K562 (cell line): ENCODE measurements around the gene SMAP2. TPM values are rescaled to one million over a fixed set of nuclear protein-coding genes. Genes with fewer than 3 reads are reported as not detected.
A peak's percentile ranks its signal among the peaks of the same experiment; 100 is the strongest.

Experiments
- CBX3 ChIP-seq, 2 experiments: IDR thresholded peaks; 1 replicate in 1 of 2; 2 replicates in 1 of 2; pipeline ENCODE4 v1.6.1; 2012; ENCODE audit warnings: inconsistent platforms in 2 of 2, low read length in 2 of 2, borderline replicate concordance in 1 of 2, control low read depth in 1 of 2
- CHD4 ChIP-seq: fragments of 200-600 bp; sonication (generic); IDR thresholded peaks from 3 replicates; pipeline ENCODE4 v1.6.1; 2012; ENCODE audit warnings: low read depth, mild to moderate bottlenecking, mixed read lengths, low read length, inconsistent platforms; ENCODE audit not compliant: insufficient read depth, insufficient replicate concordance, poor library complexity, severe bottlenecking
- CREB3 ChIP-seq: fragments of 450-650 bp; conservative IDR thresholded peaks from 2 replicates; pipeline ENCODE4 v1.6.1; 2016; ENCODE audit warnings: missing genetic modification characterization, low read depth, mild to moderate bottlenecking, missing compliant biosample characterization, moderate library complexity
- EZH2 ChIP-seq: IDR thresholded peaks from 2 replicates; pipeline ENCODE4 v1.6.1; 2012; ENCODE audit warnings: low read depth, mild to moderate bottlenecking, inconsistent platforms, low read length, borderline replicate concordance
- FOS ChIP-seq: IDR thresholded peaks from 3 replicates; pipeline ENCODE4 v1.6.1; 2011; ENCODE audit not compliant: insufficient read length; ENCODE audit errors: extremely low read depth
- KAT7 ChIP-seq: sonication (generic); formaldehyde crosslinking; IDR thresholded peaks from 2 replicates; pipeline ENCODE4 v1.8.0; 2022; ENCODE audit warnings: missing genetic modification reagents, mild to moderate bottlenecking, borderline replicate concordance
- MCM2 ChIP-seq: fragments of 450-650 bp; IDR thresholded peaks from 2 replicates; pipeline ENCODE4 v1.6.1; 2017; ENCODE audit warnings: low read depth, mild to moderate bottlenecking
- MCM7 ChIP-seq, 2 experiments: fragments of 450-650 bp; IDR thresholded peaks; 2 replicates each; pipeline ENCODE4 v1.6.1; 2016 to 2018
- PRDM10 ChIP-seq: fragments of 450-650 bp; IDR thresholded peaks from 2 replicates; pipeline ENCODE4 v1.6.1; 2018; ENCODE audit not compliant: partially characterized antibody
- RBM34 ChIP-seq: fragments of 200-400 bp; formaldehyde crosslinking; IDR thresholded peaks from 2 replicates; pipeline ENCODE4 v1.6.1; 2018; ENCODE audit warnings: low read length, borderline replicate concordance; ENCODE audit not compliant: insufficient read depth
- SRSF7 ChIP-seq: fragments of 200-400 bp; formaldehyde crosslinking; optimal IDR thresholded peaks from 2 replicates; pipeline ENCODE3; 2017; ENCODE audit warnings: mild to moderate bottlenecking, low read depth, low read length
- TEAD2 ChIP-seq: fragments of 450-650 bp; IDR thresholded peaks from 2 replicates; pipeline ENCODE4 v1.6.1; 2016; ENCODE audit warnings: missing genetic modification characterization, control low read depth, missing compliant biosample characterization
- TEAD4 ChIP-seq, 2 experiments: sonication (generic) in 1 of 2; formaldehyde crosslinking in 1 of 2; IDR thresholded peaks; 2 replicates each; pipeline versions ENCODE4 v1.6.1 to v1.8.0; 2012 to 2022; ENCODE audit warnings: borderline replicate concordance in 1 of 2, inconsistent platforms in 1 of 2, low read length in 1 of 2, mild to moderate bottlenecking in 1 of 2, missing genetic modification reagents in 1 of 2
- XRCC5 ChIP-seq: fragments of 200-400 bp; formaldehyde crosslinking; IDR thresholded peaks from 2 replicates; pipeline ENCODE4 v1.6.1; 2017; ENCODE audit warnings: low read depth, mild to moderate bottlenecking, low read length
- ZKSCAN8 ChIP-seq: fragments of 200-800 bp; sonication (Bioruptor generic); IDR thresholded peaks from 2 replicates; pipeline ENCODE4 v1.6.1; 2016; ENCODE audit warnings: missing genetic modification characterization, missing compliant biosample characterization
- ZNF282 ChIP-seq: sonication (generic); formaldehyde crosslinking; IDR thresholded peaks from 2 replicates; pipeline ENCODE4 v1.8.1; 2023; ENCODE audit warnings: missing genetic modification reagents
- ZNF445 ChIP-seq: fragments of 250-450 bp; sonication (Bioruptor Pico); IDR thresholded peaks from 2 replicates; pipeline ENCODE4 v1.4.0; 2020; ENCODE audit warnings: low read depth, mild to moderate bottlenecking, moderate library complexity
- polyA plus RNA-seq, 8 experiments: library from polyadenylated mRNA; depleted of rRNA in 4 of 8; stranded (reverse) in 5 of 8; unstranded in 3 of 8; fragments of >200 nt; fragmentation: Nextera tagmentation in 2 of 8; fragmentation: Illumina TruSeq in 1 of 8; extraction: Ambion mirVana in 2 of 8; extraction: Trizol in 1 of 8; gene quantifications; 2 replicates each; pipeline versions ENCODE4 v1.2.1 to v1.2.3, GENCODE V29; 2011 to 2014; ENCODE audit warnings: inconsistent platforms in 1 of 8, missing spikeins in 1 of 8
- total RNA-seq, 7 experiments: library from RNA; depleted of rRNA in 6 of 7; stranded (reverse); fragments of >200 nt in 6 of 7; fragmentation: Illumina TruSeq in 2 of 7; extraction: Trizol in 2 of 7; gene quantifications; 2 replicates each; pipeline versions ENCODE4 v1.2.1 to v1.2.3, GENCODE V29; 2011 to 2021; ENCODE audit warnings: low replicate concordance in 1 of 7
- TF ChIP-seq, protein P1 (sequence below): sonication (generic); formaldehyde crosslinking; IDR thresholded peaks from 2 replicates; pipeline ENCODE4 v1.8.0; 2022; ENCODE audit warnings: mild to moderate bottlenecking, missing genetic modification reagents
- TF ChIP-seq, protein P2 (sequence below): fragments of 450-650 bp; formaldehyde crosslinking; IDR thresholded peaks from 2 replicates; pipeline ENCODE4 v1.4.0; 2020; ENCODE audit warnings: mild to moderate bottlenecking, moderate library complexity

The SMAP2 gene
- total and polyA plus RNA-seq, 9 of the 15 experiments (the other 6 are each of a cell fraction or from before 2014, with no cell fraction given) = 38.7 to 212 (median 94.1) TPM

- peak; percentile 70 for TF ChIP-seq PRDM10
- no peak for TF ChIP-seq KAT7 (CRISPR knock-in tag)
- TF ChIP-seq MCM7 (IDR thresholded peaks at IDR 0.05) = no peak; a peak in 1 of 4 replicates
- TF ChIP-seq SRSF7 = no peak
- TF ChIP-seq ZNF445 (CRISPR knock-in tag) = no peak
- no peak for TF ChIP-seq CHD4
- TF ChIP-seq RBM34 = no peak
- no peak for TF ChIP-seq TEAD2 (tag)
- TF ChIP-seq TEAD4 (IDR thresholded peaks at IDR 0.05; ENCODE audit: low read length) = peak; percentile 71
- no peak for TF ChIP-seq TEAD4 (CRISPR knock-in tag; IDR thresholded peaks at IDR 0.05; ENCODE audit: borderline replicate concordance)
- no peak; a peak in 1 of 3 replicates for TF ChIP-seq CBX3 (IDR thresholded peaks at IDR 0.05; ENCODE audit: borderline replicate concordance in 1 of 2, low read length in 2 of 2)
- TF ChIP-seq CREB3 (tag) = no peak
- TF ChIP-seq, protein P1, sequence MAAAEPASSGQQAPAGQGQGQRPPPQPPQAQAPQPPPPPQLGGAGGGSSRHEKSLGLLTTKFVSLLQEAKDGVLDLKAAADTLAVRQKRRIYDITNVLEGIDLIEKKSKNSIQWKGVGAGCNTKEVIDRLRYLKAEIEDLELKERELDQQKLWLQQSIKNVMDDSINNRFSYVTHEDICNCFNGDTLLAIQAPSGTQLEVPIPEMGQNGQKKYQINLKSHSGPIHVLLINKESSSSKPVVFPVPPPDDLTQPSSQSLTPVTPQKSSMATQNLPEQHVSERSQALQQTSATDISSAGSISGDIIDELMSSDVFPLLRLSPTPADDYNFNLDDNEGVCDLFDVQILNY (CRISPR knock-in tag) = no peak
- no peak for TF ChIP-seq ZNF282 (CRISPR knock-in tag)
- no peak for TF ChIP-seq EZH2
- 0 out of 2 replicates have a peak, but pooled peaks have one; percentile 17 for TF ChIP-seq XRCC5
- TF ChIP-seq FOS = no peak
- TF ChIP-seq, protein P2, sequence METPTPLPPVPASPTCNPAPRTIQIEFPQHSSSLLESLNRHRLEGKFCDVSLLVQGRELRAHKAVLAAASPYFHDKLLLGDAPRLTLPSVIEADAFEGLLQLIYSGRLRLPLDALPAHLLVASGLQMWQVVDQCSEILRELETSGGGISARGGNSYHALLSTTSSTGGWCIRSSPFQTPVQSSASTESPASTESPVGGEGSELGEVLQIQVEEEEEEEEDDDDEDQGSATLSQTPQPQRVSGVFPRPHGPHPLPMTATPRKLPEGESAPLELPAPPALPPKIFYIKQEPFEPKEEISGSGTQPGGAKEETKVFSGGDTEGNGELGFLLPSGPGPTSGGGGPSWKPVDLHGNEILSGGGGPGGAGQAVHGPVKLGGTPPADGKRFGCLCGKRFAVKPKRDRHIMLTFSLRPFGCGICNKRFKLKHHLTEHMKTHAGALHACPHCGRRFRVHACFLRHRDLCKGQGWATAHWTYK (CRISPR knock-in tag) = no peak
- TF ChIP-seq ZKSCAN8 (CRISPR knock-in tag) = no peak
- no peak for TF ChIP-seq MCM2
Observed at GRCh38 chr1:40383488-40384412, 10.2 kb downstream of the SMAP2 start (continued).
